Measurements from ENCODE around the gene FGFBP2.

GRCh38 chr4:15945516-15945915 is 17.5 kb downstream of the FGFBP2 start:
- TF ChIP-seq POLR2A (IDR thresholded peaks at IDR 0.05; ENCODE audit: low read length) (no peak), GATA1 (IDR thresholded peaks at IDR 0.05; ENCODE audit: low read depth, low read length) (no peak)
